PC-9 (cell line): ENCODE results near the gene GID4. TPM values are rescaled to one million over a fixed set of nuclear protein-coding genes. Genes with fewer than 3 reads are reported as not detected.
A peak's percentile ranks its signal among the peaks of the same experiment; 100 is the strongest.

Experiments
- BruUV-seq: library from RNA; stranded (reverse); fragments of 400-500 nt; replicated peaks from 2 replicates; lab custom pipeline; 2021; lab: Mats Ljungman, UMichigan
- CTCF ChIA-PET: fragments of 300-600 bp; sonication (Branson Sonifier 250); formaldehyde crosslinking; loops from one replicate; lab custom pipeline; 2022; ENCODE audit warnings: antibody characterized with exemption; lab: Charles Lee
- POLR2A ChIA-PET: fragments of 300-600 bp; sonication (Branson Sonifier 250); formaldehyde crosslinking; loops from one replicate; lab custom pipeline; 2022; ENCODE audit warnings: antibody characterized with exemption; ENCODE audit not compliant: unreplicated experiment; lab: Charles Lee
- DNase-seq, 2 experiments: peaks; one replicate each; pipeline versions ENCODE4 v3.0.0 to v3.0.0-alpha.2; 2015 to 2022; ENCODE audit warnings: mixed read lengths in 1 of 2
- H2AFZ ChIP-seq: fragments of 200-600 bp; sonication (generic); 2 replicates; pipeline ENCODE4 v1.8.1; 2017; ENCODE audit warnings: antibody characterized with exemption
- H3F3A ChIP-seq: fragments of 200-600 bp; sonication (generic); 2 replicates; pipeline ENCODE4 v1.8.1; 2017; ENCODE audit warnings: antibody characterized with exemption, mild to moderate bottlenecking, low read depth; ENCODE audit not compliant: insufficient read depth
- H3K27ac ChIP-seq: fragments of 200-600 bp; sonication (generic); 2 replicates; pipeline ENCODE4 v1.6.1; 2016; ENCODE audit warnings: mixed run types
- H3K27me3 ChIP-seq: fragments of 200-600 bp; sonication (generic); 2 replicates; pipeline ENCODE4 v1.6.1; 2016; ENCODE audit warnings: low read depth, mixed run types; ENCODE audit not compliant: insufficient read depth
- H3K36me3 ChIP-seq: fragments of 200-600 bp; sonication (generic); 2 replicates; pipeline ENCODE4 v1.6.1; 2016; ENCODE audit warnings: low read depth, mixed run types
- H3K4me1 ChIP-seq: fragments of 200-600 bp; sonication (generic); replicated peaks from 2 replicates; pipeline ENCODE4 v1.6.1; 2016; ENCODE audit warnings: mixed run types; ENCODE audit not compliant: insufficient read depth
- H3K4me2 ChIP-seq: fragments of 200-600 bp; sonication (generic); 2 replicates; pipeline ENCODE4 v1.6.1; 2017; ENCODE audit warnings: mixed run types
- H3K4me3 ChIP-seq: fragments of 200-600 bp; sonication (generic); 2 replicates; pipeline ENCODE4 v1.6.1; 2016; ENCODE audit warnings: mixed run types
- H3K79me2 ChIP-seq: fragments of 200-600 bp; sonication (generic); 2 replicates; pipeline ENCODE4 v1.6.1; 2017; ENCODE audit warnings: low read depth, mixed run types
- H3K9me2 ChIP-seq: fragments of 200-600 bp; sonication (generic); 2 replicates; pipeline ENCODE4 v1.8.1; 2017; ENCODE audit warnings: mild to moderate bottlenecking; ENCODE audit not compliant: insufficient read depth
- H3K9me3 ChIP-seq: fragments of 200-600 bp; sonication (generic); 2 replicates; pipeline ENCODE4 v1.8.1; 2016; ENCODE audit warnings: low read depth; ENCODE audit not compliant: insufficient read depth
- H4K20me1 ChIP-seq: fragments of 200-600 bp; sonication (generic); 2 replicates; pipeline ENCODE4 v1.8.1; 2017; ENCODE audit not compliant: insufficient read depth
- CTCF ChIP-seq: fragments of 200-600 bp; sonication (generic); conservative IDR thresholded peaks from 2 replicates; pipeline ENCODE4 v1.6.1; 2017; ENCODE audit warnings: mixed run types, antibody characterized with exemption, mild to moderate bottlenecking, moderate library complexity
- EZH2 ChIP-seq: fragments of 200-600 bp; sonication (generic); IDR thresholded peaks from 2 replicates; pipeline ENCODE4 v1.8.0; 2017; ENCODE audit warnings: antibody characterized with exemption, low read depth
- intact Hi-C: fragments of 100-400 bp; cut with micrococcal nuclease; formaldehyde crosslinking; loops from one replicate; pipeline ENCODE4 v1.10.0; 2022; ENCODE audit not compliant: unreplicated experiment
- total RNA-seq: library from RNA; stranded (reverse); gene quantifications from 2 replicates; pipeline ENCODE4 v1.2.3, GENCODE V29; 2021

Gene GID4
- total RNA-seq, 1 experiment from 2014 or later = 19.0 TPM

- Histone ChIP-seq H3K27me3 (no peaks in the 10 kb centered on the region), H4K20me1 (no peaks in the 10 kb centered on the region), H3K4me2 (no peak overlapping the region), H3K79me2 (peaks cover 39% of the 10 kb centered on the region), H3K9me3 (no peaks in the 10 kb centered on the region), H3F3A (peaks cover 22% of the 10 kb centered on the region; the same call in 1 of the 2 replicates), H3K36me3 (no peaks in the 10 kb centered on the region), H3K27ac (no peak overlapping the region), H3K4me3 (no peak overlapping the region), H3K9me2 (no peaks in the 10 kb centered on the region), H2AFZ (no peak overlapping the region), H3K4me1 (peaks cover 30% of the 10 kb centered on the region)
- no TSS peak for BruUV-seq
- TF ChIP-seq EZH2 = no peak
- peak; percentile 89 for TF ChIP-seq CTCF
- POLR2A ChIA-PET = interaction anchor here (0.6 kb wide), 1 partner anchor 114 kb away, joined by 3 read pairs; no protein-coding TSS in a partner anchor
- CTCF ChIA-PET = interaction anchor here (0.6 to 1.1 kb wide), 5 partner anchors 25 to 454 kb away, joined by 3 to 8 read pairs (median 4); no protein-coding TSS in a partner anchor
- peak; percentile 54 to 82 for DNase-seq
- intact Hi-C loops = loop anchor here (1.0 to 5.0 kb wide), 6 partner anchors 41 to 353 kb away; partner anchors contain the start of genes DRC3, RAI1 and TOM1L2
Measured at GRCh38 chr17:18033442-18034099, 5.6 kb upstream of the GID4 start.

- Histone ChIP-seq H2AFZ (no peak overlapping the region), H3K4me2 (no peak overlapping the region), H3K79me2 (peaks cover 49% of the 10 kb centered on the region), H3K9me3 (no peaks in the 10 kb centered on the region), H3K36me3 (no peaks in the 10 kb centered on the region), H3K27me3 (no peaks in the 10 kb centered on the region), H3K27ac (no peak overlapping the region), H3K4me1 (peaks cover 36% of the 10 kb centered on the region), H4K20me1 (no peaks in the 10 kb centered on the region), H3F3A (peaks cover 22% of the 10 kb centered on the region; the same call in 1 of the 2 replicates), H3K9me2 (no peaks in the 10 kb centered on the region), H3K4me3 (no peak overlapping the region)
- TF ChIP-seq CTCF = no peak
- CTCF ChIA-PET = no interaction called here
- no TSS peak for BruUV-seq
- intact Hi-C loops = loop anchor here (5.0 kb wide), 1 partner anchor 213 kb away; no protein-coding TSS in a partner anchor
- DNase-seq = no peak
- POLR2A ChIA-PET = interaction anchor here (0.5 kb wide), 1 partner anchor 63 kb away, joined by 4 read pairs; the partner anchor contains the start of genes DRC3 and TOM1L2
Measured at GRCh38 chr17:18035704-18036103, 3.5 kb upstream of the GID4 start.

GRCh38 chr17:18037486-18037885 lies 1.7 kb upstream of the GID4 start:
- Histone ChIP-seq H4K20me1 (no peaks in the 10 kb centered on the region), H2AFZ (no peak overlapping the region), H3K27ac (no peak overlapping the region), H3K4me2 (peak overlapping the region; percentile 98), H3K4me3 (peak overlapping the region; percentile 92; the same call in 1 of the 2 replicates), H3K9me2 (no peaks in the 10 kb centered on the region), H3F3A (peaks cover 26% of the 10 kb centered on the region; the same call in 1 of the 2 replicates), H3K4me1 (peaks cover 44% of the 10 kb centered on the region), H3K36me3 (no peaks in the 10 kb centered on the region), H3K9me3 (no peaks in the 10 kb centered on the region), H3K79me2 (peaks cover 61% of the 10 kb centered on the region), H3K27me3 (no peaks in the 10 kb centered on the region)
- no peak for TF ChIP-seq EZH2
- no peak for TF ChIP-seq CTCF
- ChIA-PET POLR2A (interaction anchor here (0.6 kb wide), 1 partner anchor 200 kb away, joined by 4 read pairs; no protein-coding TSS in a partner anchor), CTCF (interaction anchor here (0.6 kb wide), 1 partner anchor 118 kb away, joined by 3 read pairs; no protein-coding TSS in a partner anchor)
- DNase-seq = no peak
- intact Hi-C loops = loop anchor here (5.0 kb wide), 1 partner anchor 215 kb away; no protein-coding TSS in a partner anchor
- BruUV-seq = no TSS peak
